GM19023 (cell line): ENCODE measurements around the gene FHOD3.

ENCODE experiments used
- ATAC-seq: cut with Tn5 transposase; IDR thresholded peaks from one replicate; pipeline ENCODE4 v1.9.1; 2021; ENCODE audit warnings: mild to moderate bottlenecking, moderate library complexity; ENCODE audit not compliant: unreplicated experiment

FHOD3 gene

DNA sequence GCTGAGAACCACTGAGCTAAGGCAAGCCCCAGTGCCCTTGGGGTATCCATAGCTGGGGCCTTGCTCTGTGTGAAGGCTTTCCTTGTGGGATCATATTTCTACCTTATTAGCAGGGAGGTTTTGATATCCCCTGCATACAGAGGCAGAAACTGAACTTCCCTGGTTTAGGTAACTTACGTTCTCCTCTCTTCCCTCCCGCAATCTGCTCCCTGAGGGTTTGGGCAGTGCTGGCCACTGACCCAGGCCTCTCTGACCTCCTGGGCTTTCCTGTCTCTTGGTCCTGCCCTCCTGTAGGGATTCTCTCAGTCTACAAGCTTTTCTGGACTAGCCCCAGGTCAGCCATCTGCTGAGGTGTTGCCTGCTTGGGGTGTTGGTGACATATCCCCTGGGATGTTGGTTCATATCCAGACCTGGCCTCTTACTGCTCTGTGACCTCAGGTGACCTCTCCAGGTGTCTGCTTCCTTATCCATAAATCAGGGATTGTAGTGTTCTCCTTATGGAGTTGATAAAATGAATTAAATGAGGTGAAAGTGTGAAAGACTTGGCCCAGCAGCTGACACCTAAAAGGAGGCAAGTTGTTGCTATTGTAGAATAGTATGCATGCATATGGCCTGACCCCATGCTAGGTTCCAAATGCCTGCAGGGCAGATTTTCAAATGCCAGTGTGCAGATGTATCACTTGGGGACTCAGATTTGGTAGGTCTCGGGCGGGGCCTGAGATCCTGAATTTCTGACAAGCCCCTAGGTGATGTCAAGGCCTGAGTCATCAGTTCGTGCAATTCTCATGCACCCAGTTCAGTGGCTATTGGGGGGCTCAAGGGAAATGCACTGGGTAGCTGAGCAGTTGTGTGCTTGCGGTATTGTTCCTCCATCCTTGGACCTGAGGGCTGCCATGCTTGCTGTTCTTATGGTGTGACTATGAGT is 106.6 kb downstream of the FHOD3 start:
- no peak for ATAC-seq

DNA sequence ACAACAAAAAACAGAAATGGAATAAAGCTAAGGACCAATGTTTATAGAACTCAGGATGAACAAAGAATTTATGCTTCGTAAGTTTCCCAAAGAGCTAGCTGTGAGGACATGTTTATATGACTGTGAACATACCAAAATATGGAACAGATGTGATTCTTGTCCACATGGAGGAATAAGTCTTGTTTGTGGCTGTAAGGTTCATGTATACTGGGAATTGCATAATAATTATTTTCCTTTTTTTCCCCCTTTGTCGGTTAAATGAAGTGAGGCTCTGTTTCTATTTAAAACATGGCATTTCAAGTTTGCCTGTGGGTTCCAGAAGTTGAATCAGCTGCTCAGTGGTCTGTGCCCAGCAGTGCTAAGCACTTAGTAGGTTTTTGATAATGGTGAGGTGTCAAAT is 108.1 kb downstream of the FHOD3 start:
- ATAC-seq: no peak

GRCh38 chr18:36406805-36407204 is 109.3 kb downstream of the FHOD3 start:
- ATAC-seq: no peak

- no peak for ATAC-seq
Observed at GRCh38 chr18:36408606-36409005, 111.1 kb downstream of the FHOD3 start.

DNA sequence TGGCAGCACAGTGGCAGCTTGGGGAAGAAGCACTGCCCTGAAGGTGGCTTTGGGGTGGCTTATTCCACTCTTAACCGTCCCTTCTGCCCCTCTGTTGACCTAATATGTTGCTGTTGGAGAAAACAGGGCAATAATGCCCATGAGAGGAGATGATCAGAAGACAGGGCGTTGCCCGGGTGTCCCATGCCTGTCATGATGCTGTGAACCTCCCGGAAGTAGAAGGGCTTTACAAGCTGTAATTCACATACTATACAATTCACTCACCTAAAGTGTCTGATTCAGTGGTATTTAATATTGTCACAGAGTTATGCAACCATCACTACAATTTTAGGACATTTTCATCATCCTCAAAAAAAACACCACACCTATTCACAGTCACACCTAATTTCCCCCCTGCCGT is 112.3 kb downstream of the FHOD3 start:
- ATAC-seq: no peak

DNA sequence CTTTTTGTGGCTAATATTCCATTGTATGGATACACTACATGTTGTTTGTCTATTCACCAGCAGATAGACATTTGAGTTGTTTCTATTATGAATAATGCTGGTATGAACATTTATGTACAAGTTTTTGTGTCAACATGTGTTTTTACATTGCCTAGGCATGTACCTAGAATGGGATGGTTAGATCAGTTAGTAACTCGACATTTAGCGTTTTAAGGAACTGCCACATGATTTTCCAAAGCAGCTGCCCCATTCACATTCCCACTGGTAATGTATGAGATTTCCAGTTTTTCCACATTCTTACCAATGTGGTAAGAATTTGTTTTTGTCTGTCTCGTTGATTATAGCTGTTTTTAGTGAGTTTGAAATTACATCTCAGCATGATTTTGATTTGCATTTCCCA is 112.8 kb downstream of the FHOD3 start:
- ATAC-seq: no peak

DNA sequence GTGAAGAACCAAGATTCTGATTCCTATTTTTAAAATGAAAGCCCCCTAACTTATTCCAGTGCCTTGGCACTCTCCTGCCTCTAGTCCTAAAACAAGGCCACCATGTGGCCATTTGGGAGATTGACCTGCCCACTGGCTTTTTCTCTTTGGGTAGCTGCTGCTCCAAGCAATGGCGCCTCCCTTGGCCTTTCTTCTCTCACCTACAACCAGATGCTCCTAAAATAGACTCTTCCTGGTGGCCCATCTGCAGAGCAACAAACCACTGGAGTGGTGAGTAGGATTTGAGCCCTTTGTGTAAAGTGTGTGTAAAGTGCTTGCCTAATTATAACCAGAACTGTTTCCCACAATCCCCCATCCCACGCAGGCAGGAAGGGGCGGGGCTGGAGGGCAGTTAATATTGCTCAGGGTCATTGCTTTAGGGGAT is 114.2 kb downstream of the FHOD3 start:
- no peak for ATAC-seq

DNA sequence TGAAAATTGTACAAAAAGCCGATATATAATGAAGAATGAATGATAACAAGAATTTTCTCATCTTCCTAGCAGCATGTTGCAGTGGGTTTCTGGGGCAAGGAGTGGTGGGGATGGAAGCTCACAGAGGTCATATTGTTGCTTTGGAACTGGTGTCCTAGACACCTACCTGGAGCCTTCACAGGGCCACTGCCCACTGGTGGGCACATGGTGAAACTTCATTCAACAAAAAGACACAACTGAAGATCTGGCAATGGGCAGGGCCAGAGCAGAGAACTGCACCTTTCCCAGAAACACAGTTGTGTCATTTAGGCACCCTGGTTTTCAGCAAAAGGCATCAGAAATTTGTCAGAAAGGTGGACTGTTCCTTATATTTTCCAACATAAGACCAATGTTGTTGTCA is 115.3 kb downstream of the FHOD3 start:
- ATAC-seq: no peak

DNA sequence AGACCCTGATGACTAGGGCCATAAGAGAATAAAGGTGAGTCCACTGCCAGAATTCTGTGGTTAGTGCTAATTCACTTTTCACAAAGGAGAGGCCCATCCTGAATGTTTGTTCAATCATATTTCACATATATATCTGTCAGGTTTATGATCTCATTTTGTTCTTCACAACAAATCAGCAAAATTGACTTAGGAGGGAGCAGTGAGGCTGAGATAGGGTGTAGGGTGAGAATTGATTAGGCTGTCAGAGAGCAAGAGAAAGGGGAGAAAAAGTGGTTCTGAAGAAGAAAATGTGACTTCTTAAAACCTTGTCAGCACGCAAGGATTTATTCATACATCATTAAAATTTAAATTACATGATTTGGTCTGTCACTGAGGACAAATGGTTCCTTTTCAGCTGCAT is 117.7 kb downstream of the FHOD3 start:
- ATAC-seq: no peak

GRCh38 chr18:36415625-36416024 is 118.1 kb downstream of the FHOD3 start:
- ATAC-seq: no peak

DNA sequence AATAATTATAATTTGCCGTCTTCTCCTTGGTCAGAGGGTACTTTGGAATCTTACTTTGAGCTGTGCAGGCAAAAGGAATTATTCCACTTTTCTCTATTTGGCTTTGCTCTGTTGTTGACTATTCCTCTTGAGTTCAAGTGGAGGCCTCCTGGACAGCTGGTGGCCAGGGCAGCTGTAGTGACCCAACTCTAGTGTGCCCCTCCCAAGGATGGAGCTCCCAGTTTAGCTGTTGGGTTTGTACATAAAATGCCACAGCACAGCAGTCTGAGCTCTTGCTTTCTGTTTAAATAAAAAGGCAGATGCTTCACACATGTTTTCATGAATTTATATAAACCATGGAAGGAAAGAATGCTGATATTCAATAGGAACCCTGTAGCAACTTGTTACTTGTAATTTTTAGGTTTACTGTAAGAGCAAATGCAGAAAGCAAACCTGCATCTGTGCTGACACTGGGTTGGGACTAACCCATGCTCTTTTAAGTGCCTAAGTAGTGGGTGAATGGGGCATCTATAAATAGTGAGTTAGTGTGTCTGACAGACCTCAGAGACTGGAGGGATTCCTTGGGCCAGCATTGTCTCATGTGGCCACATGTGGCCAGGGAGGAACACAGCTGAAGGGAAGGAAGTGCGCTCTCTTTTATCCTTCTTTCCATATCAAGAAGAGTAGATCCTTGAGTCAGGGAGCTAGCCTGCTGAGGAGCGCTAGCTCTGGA is 121.8 kb downstream of the FHOD3 start:
- no peak for ATAC-seq

DNA sequence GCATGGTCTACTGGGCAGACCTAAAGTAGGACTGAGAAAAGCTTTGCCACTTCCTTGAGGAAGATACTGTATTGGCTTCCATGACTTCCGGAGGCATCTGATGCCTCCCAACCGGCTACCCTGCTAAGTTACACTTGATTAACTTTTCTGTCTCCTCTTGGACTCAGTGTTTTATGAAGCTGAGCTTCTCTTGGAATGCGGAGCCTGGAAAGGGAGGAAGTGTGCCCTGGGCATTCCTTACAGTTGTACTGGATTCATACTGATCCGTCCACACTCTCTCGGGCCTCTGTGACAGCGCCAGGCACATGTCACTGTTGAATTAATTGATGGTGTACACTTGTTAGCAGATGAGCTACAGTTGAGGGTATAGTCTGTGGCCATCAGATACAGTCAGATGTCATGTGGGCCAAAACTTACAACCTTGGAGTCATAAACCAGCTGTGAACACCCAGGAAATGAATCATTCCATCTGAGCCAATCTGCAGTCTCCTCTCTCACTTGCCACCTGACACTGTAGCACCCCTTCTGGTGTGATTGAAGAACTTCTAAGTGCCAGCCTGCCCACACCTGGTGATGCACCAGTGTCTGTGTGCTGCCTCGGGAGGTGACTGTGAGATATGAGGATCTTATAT is 122.5 kb downstream of the FHOD3 start:
- ATAC-seq: peak; percentile 77

GRCh38 chr18:36420826-36421225 is 123.3 kb downstream of the FHOD3 start:
- ATAC-seq: no peak

DNA sequence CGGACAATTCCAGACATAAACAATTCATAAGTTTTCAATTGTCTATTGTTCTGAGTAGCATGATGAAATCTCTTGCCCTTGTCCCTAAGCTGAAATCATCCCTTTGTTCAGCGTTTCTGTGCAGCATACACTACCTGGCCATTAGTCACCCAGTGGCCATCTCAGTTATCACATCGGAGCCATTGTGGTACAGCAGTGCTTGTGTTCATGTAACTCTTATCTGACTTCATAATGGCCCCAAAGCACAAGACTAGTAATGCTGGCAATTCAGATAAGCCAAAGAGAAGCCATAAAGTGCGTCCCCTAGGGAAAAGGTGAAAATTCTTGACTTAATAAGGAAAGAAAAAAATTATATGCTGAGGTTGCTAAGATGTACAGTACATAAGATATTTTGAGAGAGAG is 127.2 kb downstream of the FHOD3 start:
- ATAC-seq: no peak

DNA sequence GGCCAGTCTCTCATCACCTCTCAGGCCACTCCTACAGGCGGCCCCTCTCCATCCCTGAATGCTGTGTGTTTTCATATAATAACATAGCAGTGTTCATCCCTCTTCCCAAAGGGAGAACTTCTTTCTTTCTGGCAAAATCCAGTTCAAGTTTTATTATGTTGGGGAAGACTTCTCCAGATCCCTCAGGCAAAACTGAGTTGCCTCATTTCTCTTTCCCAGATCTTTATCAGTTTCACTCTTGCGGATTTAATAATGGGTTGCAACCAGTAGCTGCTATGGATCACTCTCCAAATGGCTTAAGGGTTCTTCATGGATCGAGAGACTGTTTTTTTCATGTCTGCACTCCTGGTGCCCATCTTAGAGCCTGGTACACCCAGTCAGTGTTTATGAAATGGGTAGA is 129.9 kb downstream of the FHOD3 start:
- no peak for ATAC-seq

GRCh38 chr18:36427831-36428230 is 130.3 kb downstream of the FHOD3 start:
- no peak for ATAC-seq

GRCh38 chr18:36428431-36429029 is 131.0 kb downstream of the FHOD3 start:
- no peak for ATAC-seq

DNA sequence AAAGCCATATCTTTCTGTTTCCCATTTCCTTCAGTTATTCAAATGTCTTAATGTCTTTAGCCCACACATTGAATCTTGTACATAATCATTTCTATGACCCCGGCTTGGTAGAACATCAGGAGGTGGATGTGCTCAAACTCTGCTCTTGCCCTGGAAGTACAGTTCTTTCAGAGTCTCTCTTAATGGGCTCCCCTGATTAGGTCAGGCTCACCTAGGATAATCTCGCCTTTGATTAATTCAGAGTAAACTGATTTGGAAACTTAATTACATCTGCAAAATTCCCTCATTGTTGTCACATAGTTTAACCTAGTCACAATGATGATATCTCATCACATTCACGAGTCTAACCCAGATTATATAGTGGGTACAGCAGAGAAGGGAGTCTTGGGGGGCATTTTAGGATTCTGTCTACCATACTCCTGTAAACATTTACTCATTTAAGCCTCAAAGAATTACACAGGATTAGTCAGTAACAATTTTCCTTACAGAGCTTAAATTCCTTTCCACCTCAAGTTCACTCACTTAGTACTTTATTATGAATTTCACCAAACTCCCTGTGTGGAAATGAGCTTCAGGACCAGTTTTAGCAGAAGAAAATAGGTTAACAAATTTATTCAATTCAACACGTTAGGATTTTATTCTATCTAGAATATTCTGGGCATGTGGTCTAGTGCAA is 135.5 kb downstream of the FHOD3 start:
- no peak for ATAC-seq

- no peak for ATAC-seq
Observed at GRCh38 chr18:36436387-36436786, 138.9 kb downstream of the FHOD3 start.

GRCh38 chr18:36440614-36441013 is 143.1 kb downstream of the FHOD3 start:
- no peak for ATAC-seq
